AG10803 (cell line): ENCODE measurements around the gene ARMH4.

Experiments used
- DNase-seq: peaks from one replicate; pipeline ENCODE4 v3.0.0; 2010; ENCODE audit warnings: low read depth
- H3K4me3 ChIP-seq: 2 replicates; pipeline ENCODE4 v1.5.1; 2011; ENCODE audit warnings: mild to moderate bottlenecking, low read length, control low read depth
- CTCF ChIP-seq: conservative IDR thresholded peaks from 2 replicates; pipeline ENCODE4 v1.5.1; 2011; ENCODE audit warnings: mild to moderate bottlenecking, low read length, control low read depth, inconsistent platforms

ARMH4 gene

GRCh38 chr14:58109744-58110143 is 42.3 kb downstream of the ARMH4 start:
- H3K4me3 ChIP-seq = no peak overlapping the region
- TF ChIP-seq CTCF = no peak
- no peak for DNase-seq

- no peak overlapping the region for H3K4me3 ChIP-seq
- no peak for TF ChIP-seq CTCF
- no peak for DNase-seq
These were observed 43.3 kb downstream of the ARMH4 start for GRCh38 chr14:58108717-58109116.

- TF ChIP-seq CTCF = peak; percentile 89
- H3K4me3 ChIP-seq = no peak overlapping the region
- peak; percentile 74 for DNase-seq
These were observed 44.0 kb downstream of the ARMH4 start for GRCh38 chr14:58107947-58108552.

- no peak for TF ChIP-seq CTCF
- no peak for DNase-seq
- H3K4me3 ChIP-seq = no peak overlapping the region
These were observed 45.0 kb downstream of the ARMH4 start for GRCh38 chr14:58107041-58107440.

- no peak for TF ChIP-seq CTCF
- DNase-seq = no peak
- no peak overlapping the region for H3K4me3 ChIP-seq
These were observed 45.6 kb downstream of the ARMH4 start for GRCh38 chr14:58106446-58106845.

- no peak for TF ChIP-seq CTCF
- H3K4me3 ChIP-seq = no peak overlapping the region
- peak; percentile 80 for DNase-seq
These were observed 47.2 kb downstream of the ARMH4 start for GRCh38 chr14:58104808-58105207.

- H3K4me3 ChIP-seq = no peak overlapping the region
- DNase-seq = peak; percentile 22
- TF ChIP-seq CTCF = no peak
These were observed 51.2 kb downstream of the ARMH4 start for GRCh38 chr14:58100735-58101368.
